H1 (cell line): Measurements from ENCODE around the gene TNF. TPM values are rescaled to one million over a fixed set of nuclear protein-coding genes. Genes with fewer than 3 reads are reported as not detected.

Source experiments
- CTCF ChIA-PET: fragments of 300-600 bp; sonication (Branson Sonifier 250); formaldehyde crosslinking; loops from one replicate; lab custom pipeline; 2021; ENCODE audit not compliant: partially characterized antibody; lab: Charles Lee
- POLR2A ChIA-PET: fragments of 300-600 bp; sonication (Branson Sonifier 250); formaldehyde crosslinking; loops from one replicate; lab custom pipeline; 2021; ENCODE audit warnings: inconsistent platforms; ENCODE audit not compliant: partially characterized antibody; lab: Charles Lee
- DNase-seq, 2 experiments: peaks; one replicate each; pipeline versions ENCODE4 v3.0.0 to v3.0.0-alpha.2; 2010 to 2022; ENCODE audit warnings: low spot score in 2 of 2, low read depth in 1 of 2, mixed read lengths in 1 of 2
- FAIRE-seq: peaks from 2 replicates; lab custom pipeline; 2011; peaks lifted over from hg19 to GRCh38; lab: Jason Lieb, UNC
- H2AFZ ChIP-seq: 2 replicates; pipeline ENCODE4 v1.8.1; 2012; ENCODE audit warnings: low read length, inconsistent platforms
- H2AK5ac ChIP-seq: 2 replicates; pipeline ENCODE4 v1.6.1; 2013; ENCODE audit warnings: low read depth, low read length
- H2BK120ac ChIP-seq: replicated peaks from 2 replicates; pipeline ENCODE3; 2013; ENCODE audit warnings: low read depth, low read length, inconsistent platforms
- H2BK12ac ChIP-seq: 2 replicates; pipeline ENCODE4 v1.6.1; 2013; ENCODE audit warnings: low read depth, low read length
- H2BK15ac ChIP-seq: 2 replicates; pipeline ENCODE4 v1.6.1; 2013; ENCODE audit warnings: low read length
- H2BK20ac ChIP-seq: 2 replicates; pipeline ENCODE4 v1.6.1; 2013; ENCODE audit warnings: low read length
- H2BK5ac ChIP-seq: 2 replicates; pipeline ENCODE4 v1.6.1; 2013; ENCODE audit warnings: low read depth, low read length
- H3K14ac ChIP-seq: 2 replicates; pipeline ENCODE4 v1.6.1; 2013; ENCODE audit warnings: inconsistent platforms; ENCODE audit not compliant: insufficient read length
- H3K18ac ChIP-seq: 2 replicates; pipeline ENCODE4 v1.6.1; 2013; ENCODE audit warnings: low read length; ENCODE audit errors: extremely low read depth
- H3K23ac ChIP-seq: 2 replicates; pipeline ENCODE4 v1.6.1; 2013; ENCODE audit warnings: inconsistent platforms; ENCODE audit not compliant: insufficient read length
- H3K23me2 ChIP-seq: 2 replicates; pipeline ENCODE4 v1.6.1; 2013; ENCODE audit warnings: low read depth, low read length
- H3K27ac ChIP-seq: 2 replicates; pipeline ENCODE4 v1.6.1; 2011; ENCODE audit warnings: low read depth, low read length, inconsistent platforms
- H3K27me3 ChIP-seq, 4 experiments: replicated peaks in 1 of 4; 1 replicate in 1 of 4; 2 replicates in 3 of 4; pipeline versions ENCODE4 v1.6.1 to v1.8.1; 2011 to 2013; ENCODE audit warnings: low read length in 3 of 4, mild to moderate bottlenecking in 3 of 4, inconsistent platforms in 2 of 4, mixed read lengths in 2 of 4, moderate library complexity in 1 of 4; ENCODE audit not compliant: control insufficient read depth in 3 of 4, insufficient read depth in 3 of 4; ENCODE audit errors: extremely low read depth in 1 of 4
- H3K36me3 ChIP-seq, 4 experiments: 2 replicates each; pipeline versions ENCODE4 v1.6.1 to v1.8.1; 2011 to 2013; ENCODE audit warnings: mild to moderate bottlenecking in 4 of 4, low read length in 3 of 4, moderate library complexity in 2 of 4, control low read depth in 1 of 4, inconsistent platforms in 1 of 4; ENCODE audit not compliant: insufficient read depth in 4 of 4, control insufficient read depth in 2 of 4
- H3K4ac ChIP-seq: replicated peaks from 2 replicates; pipeline ENCODE3; 2013; ENCODE audit warnings: low read length, low read depth, mixed read lengths, inconsistent platforms; ENCODE audit not compliant: insufficient read length
- H3K4me1 ChIP-seq, 4 experiments: replicated peaks in 1 of 4; 1 replicate in 1 of 4; 2 replicates in 3 of 4; pipeline versions ENCODE4 v1.6.1 to v1.8.1; 2011 to 2013; ENCODE audit warnings: low read length in 3 of 4, inconsistent platforms in 2 of 4, mixed read lengths in 1 of 4; ENCODE audit not compliant: insufficient read depth in 4 of 4, control insufficient read depth in 3 of 4
- H3K4me2 ChIP-seq, 2 experiments: 2 replicates each; pipeline versions ENCODE4 v1.6.1 to v1.8.1; 2011 to 2013; ENCODE audit warnings: low read depth in 2 of 2, low read length in 2 of 2, control low read depth in 1 of 2, inconsistent platforms in 1 of 2, mild to moderate bottlenecking in 1 of 2; ENCODE audit not compliant: insufficient read depth in 1 of 2
- H3K4me3 ChIP-seq, 4 experiments: fragments of 200-600, 300-600 bp in 1 of 4; sonication (generic), shearing (Covaris generic), sonication (Bioruptor Twin) in 1 of 4; 2 replicates each; pipeline versions ENCODE4 v1.5.1 to v1.8.1; 2011 to 2016; ENCODE audit warnings: low read length in 4 of 4, low read depth in 3 of 4, control low read depth in 2 of 4, inconsistent platforms in 2 of 4, mild to moderate bottlenecking in 2 of 4, mixed read lengths in 1 of 4, moderate library complexity in 1 of 4; ENCODE audit not compliant: insufficient read depth in 2 of 4; ENCODE audit errors: extremely low read depth in 1 of 4
- H3K56ac ChIP-seq: replicated peaks from 2 replicates; pipeline ENCODE3; 2013; ENCODE audit warnings: low read depth, mild to moderate bottlenecking, mixed read lengths, low read length, inconsistent platforms; ENCODE audit not compliant: insufficient read length
- H3K79me1 ChIP-seq: 2 replicates; pipeline ENCODE4 v1.6.1; 2013; ENCODE audit warnings: low read depth, low read length, control low read depth
- H3K79me2 ChIP-seq, 2 experiments: 2 replicates each; pipeline versions ENCODE4 v1.6.1 to v1.8.1; 2012 to 2013; ENCODE audit warnings: low read length in 2 of 2, mild to moderate bottlenecking in 2 of 2, inconsistent platforms in 1 of 2; ENCODE audit not compliant: insufficient read depth in 2 of 2, control insufficient read depth in 1 of 2
- H3K9ac ChIP-seq, 4 experiments: replicated peaks in 1 of 4; 1 replicate in 1 of 4; 2 replicates in 3 of 4; pipeline versions ENCODE4 v1.6.1 to v1.8.1; 2011 to 2013; ENCODE audit warnings: low read depth in 3 of 4, low read length in 3 of 4, control low read depth in 2 of 4, mild to moderate bottlenecking in 2 of 4, moderate library complexity in 2 of 4, inconsistent platforms in 1 of 4; ENCODE audit errors: extremely low read depth in 1 of 4
- H3K9me3 ChIP-seq, 2 experiments: 2 replicates each; pipeline versions ENCODE4 v1.6.1 to v1.8.1; 2012 to 2013; ENCODE audit warnings: mild to moderate bottlenecking in 2 of 2, moderate library complexity in 2 of 2, control low read depth in 1 of 2, inconsistent platforms in 1 of 2, low read depth in 1 of 2, low read length in 1 of 2, mixed read lengths in 1 of 2; ENCODE audit not compliant: insufficient read depth in 2 of 2
- H4K20me1 ChIP-seq, 2 experiments: replicated peaks in 1 of 2; 2 replicates each; pipeline versions ENCODE3 to v1.8.1; 2011 to 2013; ENCODE audit warnings: inconsistent platforms in 2 of 2, low read length in 2 of 2, mild to moderate bottlenecking in 1 of 2; ENCODE audit not compliant: insufficient read depth in 2 of 2, control insufficient read depth in 1 of 2
- H4K5ac ChIP-seq: 2 replicates; pipeline ENCODE4 v1.6.1; 2013; ENCODE audit warnings: low read length, low read depth, mixed read lengths, inconsistent platforms; ENCODE audit not compliant: insufficient read length
- H4K8ac ChIP-seq: 2 replicates; pipeline ENCODE4 v1.8.0; 2013; ENCODE audit warnings: mild to moderate bottlenecking, moderate library complexity, low read length, inconsistent platforms; ENCODE audit not compliant: insufficient read depth; ENCODE audit errors: extremely low read depth
- H4K91ac ChIP-seq: replicated peaks from 2 replicates; pipeline ENCODE3; 2013; ENCODE audit warnings: low read length, mixed read lengths, inconsistent platforms; ENCODE audit not compliant: insufficient read length
- CREB1 ChIP-seq: IDR thresholded peaks from 2 replicates; pipeline ENCODE4 v1.6.1; 2012; ENCODE audit warnings: inconsistent platforms
- CTCF ChIP-seq, 3 experiments: IDR thresholded peaks; 1 replicate in 2 of 3; 2 replicates in 1 of 3; pipeline versions ENCODE4 v1.5.1 to v1.6.1; 2011; ENCODE audit warnings: low read length in 3 of 3, mild to moderate bottlenecking in 3 of 3, inconsistent platforms in 2 of 3, low read depth in 1 of 3, moderate library complexity in 1 of 3; ENCODE audit not compliant: insufficient read depth in 1 of 3; ENCODE audit errors: control extremely low read depth in 1 of 3
- MAX ChIP-seq: IDR thresholded peaks from 2 replicates; pipeline ENCODE4 v1.6.1; 2012; ENCODE audit warnings: inconsistent platforms
- SAP30 ChIP-seq: fragments of 300-600 bp; sonication (generic); IDR thresholded peaks from 2 replicates; pipeline ENCODE4 v1.7.1; 2012; ENCODE audit warnings: low read length, moderate library complexity, mild to moderate bottlenecking, inconsistent platforms; ENCODE audit not compliant: insufficient read depth, insufficient replicate concordance
- WGBS, 2 experiments: shearing (Covaris generic) in 1 of 2; methylation state at CpG; one replicate each; pipeline versions ENCODE4 v1.1.6 to v1.1.7; 2013 to 2015; ENCODE audit warnings: low lambda C conversion rate in 2 of 2, mixed read lengths in 2 of 2, inconsistent platforms in 1 of 2, low coverage in 1 of 2, missing lambda C conversion rate in 1 of 2; ENCODE audit not compliant: insufficient replicate concordance in 2 of 2, insufficient coverage in 1 of 2, insufficient read length in 1 of 2; ENCODE audit errors: extremely low coverage in 1 of 2, missing lambda C conversion rate in 1 of 2; 5-methylcytosine and 5-hydroxymethylcytosine counted together
- polyA plus RNA-seq, 7 experiments: library from polyadenylated mRNA; depleted of rRNA in 3 of 7; stranded (reverse) in 5 of 7; unstranded in 2 of 7; fragments of >200 nt in 5 of 7; fragments of 200-250 nt in 2 of 7; gene quantifications; 1 replicate in 5 of 7; 2 replicates in 1 of 7; 4 replicates in 1 of 7; pipeline versions ENCODE4 v1.2.1 to v1.2.3, GENCODE V29; 2011 to 2013; ENCODE audit warnings: missing spikeins in 2 of 7, mixed read lengths in 2 of 7
- total RNA-seq: library from RNA; stranded (reverse); fragmentation: NEBNext Ultra II Directional; extraction: Animal tissue kit (Norgen Biotek cat#: 25700); gene quantifications from 2 replicates; pipeline ENCODE4 v1.2.1, GENCODE V29; 2021

The TNF gene
- total and polyA plus RNA-seq, 2 of the 8 experiments (the other 6 are each of a cell fraction or from before 2014, with no cell fraction given) = not detected

- ChIA-PET POLR2A (interaction anchor here (0.8 to 12.2 kb wide), 10 partner anchors 13 to 265 kb away, joined by 3 to 110 read pairs (median 4); partner anchors contain the start of genes ATP6V1G2 and DDX39B), CTCF (interaction anchor here (0.6 to 19.2 kb wide), 9 partner anchors 8 to 40 kb away, joined by 3 to 640 read pairs (median 5); partner anchors contain the start of genes ATP6V1G2, LST1, LTB and NCR3)
- 89% methylated on average over 9 of the region's 9 CpGs; no CpG with 5 or more reads in 1 of the 2 experiments for WGBS, 2 experiments
- H3K23me2 ChIP-seq = no peaks in the 10 kb centered on the region; the same call in 1 of the 2 replicates
- FAIRE-seq = no peak
- no peak overlapping the region for H2BK20ac ChIP-seq
- no peak overlapping the region for H3K4me2 ChIP-seq
- no peaks in the 10 kb centered on the region for H3K9me3 ChIP-seq
- no peaks in the 10 kb centered on the region for H3K27me3 ChIP-seq
- H3K36me3 ChIP-seq = no peaks in the 10 kb centered on the region
- no peak overlapping the region for H4K91ac ChIP-seq
- no peak overlapping the region for H3K9ac ChIP-seq
- H3K14ac ChIP-seq = no peak overlapping the region
- 0 out of 2 replicates have a peak overlapping the region, but pooled peaks have one; percentile 27 for H2BK12ac ChIP-seq
- H3K56ac ChIP-seq = no peak overlapping the region
- H4K8ac ChIP-seq = no peak overlapping the region
- no peaks in the 10 kb centered on the region for H4K20me1 ChIP-seq
- no peak overlapping the region for H3K27ac ChIP-seq
- no peak overlapping the region for H3K4me3 ChIP-seq
- no peaks in the 10 kb centered on the region for H3K79me2 ChIP-seq
- H3K79me1 ChIP-seq = no peaks in the 10 kb centered on the region
- no peak overlapping the region for H3K23ac ChIP-seq
- DNase-seq = no peak
- H2BK120ac ChIP-seq = no peak overlapping the region
- H4K5ac ChIP-seq = no peak overlapping the region
- no peak overlapping the region for H2BK15ac ChIP-seq
- H3K4ac ChIP-seq = no peak overlapping the region
- no peaks in the 10 kb centered on the region; a peak in 1 of 7 replicates for H3K4me1 ChIP-seq
- no peak overlapping the region for H3K18ac ChIP-seq
- H2AK5ac ChIP-seq = no peak overlapping the region
- no peak overlapping the region for H2BK5ac ChIP-seq
- H2AFZ ChIP-seq = no peak overlapping the region
- no peak for TF ChIP-seq CREB1
- no peak for TF ChIP-seq CTCF (IDR thresholded peaks at IDR 0.05; ENCODE audit: control extremely low read depth in 1 of 3, insufficient read depth in 1 of 3, low read depth in 1 of 3, low read length in 3 of 3)
- no peak for TF ChIP-seq SAP30
- no peak for TF ChIP-seq MAX
Measured at GRCh38 chr6:31573239-31574105, 1.9 kb upstream of the TNF start.
